GM19397 (cell line): Measurements from ENCODE around the gene DLG2.

Source experiments
- ATAC-seq: cut with Tn5 transposase; IDR thresholded peaks from one replicate; pipeline ENCODE4 v1.9.1; 2021; ENCODE audit warnings: mild to moderate bottlenecking, moderate library complexity; ENCODE audit not compliant: unreplicated experiment

DLG2 gene

DNA sequence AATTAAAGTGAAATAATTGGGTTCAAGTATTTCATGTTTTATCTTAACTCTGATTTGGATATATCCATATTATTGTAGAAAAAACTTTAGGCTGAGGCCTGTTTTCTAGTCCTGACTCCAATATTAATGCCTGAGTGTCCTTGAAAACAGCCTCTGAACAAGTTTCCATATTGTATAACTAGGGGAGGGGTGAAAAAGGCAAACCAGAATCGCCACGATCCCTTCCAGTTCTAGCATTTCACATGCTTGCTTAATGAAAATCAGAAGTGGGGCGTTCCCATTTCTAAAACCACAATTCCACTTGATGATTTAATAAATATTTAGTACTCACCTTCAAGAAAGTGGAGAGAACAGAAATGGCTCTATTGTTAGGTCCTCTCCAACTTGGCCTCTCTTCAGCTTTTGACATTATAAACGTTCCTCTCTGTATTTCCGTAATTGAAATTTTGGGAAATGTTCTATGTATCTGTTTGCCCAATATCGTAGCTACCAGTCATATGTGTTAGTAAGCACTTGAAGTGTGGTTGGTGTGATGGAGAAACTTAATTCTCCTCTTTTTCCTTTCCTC is 1779.6 kb downstream of the DLG2 start:
- no peak for ATAC-seq

DNA sequence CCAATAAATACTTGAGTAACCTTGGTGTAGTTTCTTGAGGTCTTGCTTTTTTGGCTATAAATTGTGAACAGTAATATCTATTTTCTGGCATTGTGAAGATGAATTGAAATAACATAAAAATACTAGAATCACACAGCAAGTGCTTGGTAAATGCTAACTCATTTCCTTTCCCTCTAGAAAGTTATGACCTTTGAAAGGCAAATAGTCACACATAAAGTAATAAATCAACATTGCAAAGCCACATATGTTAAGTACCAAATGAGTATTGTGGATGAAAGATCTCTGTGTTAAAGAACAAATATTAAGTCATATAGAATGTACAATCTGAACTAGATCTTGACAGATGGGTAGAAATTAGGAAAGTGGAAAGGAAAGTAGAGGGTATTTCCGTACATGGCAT is 1781.3 kb downstream of the DLG2 start:
- no peak for ATAC-seq

DNA sequence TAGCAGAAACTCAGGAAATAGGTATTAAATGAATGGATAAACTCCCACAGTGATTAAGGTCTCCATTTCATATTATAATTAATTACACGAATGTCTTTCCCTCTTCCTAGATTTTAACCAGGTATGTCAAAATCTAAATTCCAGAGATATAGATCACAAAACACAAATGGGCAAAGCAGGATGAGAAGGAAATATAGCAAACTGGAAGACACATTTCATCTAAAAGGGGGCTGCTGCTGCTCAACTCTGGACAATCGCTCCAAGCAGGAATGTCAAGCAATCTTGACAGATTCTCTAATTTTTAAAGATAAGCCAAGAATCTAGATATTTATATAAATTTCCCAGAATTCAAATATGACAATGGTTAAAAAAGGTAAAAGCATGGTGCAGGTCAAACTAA is 1786.8 kb downstream of the DLG2 start:
- no peak for ATAC-seq

DNA sequence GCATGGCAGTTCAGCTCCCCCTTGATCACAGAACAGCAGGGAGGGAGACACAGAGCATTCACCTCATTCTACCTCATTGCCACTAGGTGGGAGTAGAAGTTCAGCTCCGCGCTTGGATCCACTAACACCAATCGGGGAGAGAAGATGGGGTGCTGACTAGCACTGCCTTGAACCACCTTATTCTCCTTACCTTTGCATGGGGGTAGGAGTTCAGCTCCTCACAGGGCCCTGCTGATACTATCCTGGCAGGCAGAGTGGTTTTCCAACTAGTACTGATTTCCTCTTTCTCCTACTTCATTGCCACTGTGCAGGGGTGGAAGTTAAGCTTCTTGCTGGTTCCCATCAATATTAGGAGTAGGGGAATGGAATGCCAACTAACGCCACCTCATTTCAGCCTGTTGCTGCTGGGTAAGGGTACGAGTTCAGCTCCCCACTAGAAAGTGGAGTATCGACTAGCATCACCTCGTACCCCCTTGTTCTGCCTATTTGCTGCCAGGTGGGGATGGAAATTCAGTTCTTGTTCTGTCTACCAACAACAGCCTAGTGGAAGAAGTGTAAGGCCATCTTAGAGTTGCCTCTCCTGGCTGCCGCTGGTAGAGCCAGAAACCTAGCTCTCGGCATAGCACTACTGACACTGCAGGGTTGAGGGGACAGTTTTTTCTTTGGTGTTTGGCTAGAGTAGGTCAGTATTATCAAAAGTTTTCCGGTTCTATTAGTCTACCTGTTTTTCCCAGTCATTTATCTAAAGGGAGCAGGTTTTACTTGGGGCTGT is 1790.1 kb downstream of the DLG2 start:
- peak; percentile 82 for ATAC-seq

DNA sequence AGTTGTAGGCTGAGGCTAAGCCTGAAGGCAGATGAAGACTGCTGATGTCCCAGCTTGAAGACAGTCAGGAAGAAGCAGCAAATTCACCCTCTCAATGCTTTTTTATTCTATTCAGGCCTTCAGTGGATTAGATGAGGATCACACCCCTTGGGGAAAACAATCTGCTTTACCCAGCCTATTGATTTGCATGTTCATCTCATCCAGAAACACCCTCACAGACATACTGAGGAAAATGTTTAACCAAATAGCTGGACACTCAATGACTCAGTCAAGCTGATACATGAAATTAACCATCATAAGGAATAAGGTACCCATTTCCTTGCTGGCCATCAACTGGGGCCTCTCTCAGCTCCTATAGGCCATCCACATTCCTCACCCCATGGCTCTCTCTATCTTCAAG is 1791.1 kb downstream of the DLG2 start:
- no peak for ATAC-seq

DNA sequence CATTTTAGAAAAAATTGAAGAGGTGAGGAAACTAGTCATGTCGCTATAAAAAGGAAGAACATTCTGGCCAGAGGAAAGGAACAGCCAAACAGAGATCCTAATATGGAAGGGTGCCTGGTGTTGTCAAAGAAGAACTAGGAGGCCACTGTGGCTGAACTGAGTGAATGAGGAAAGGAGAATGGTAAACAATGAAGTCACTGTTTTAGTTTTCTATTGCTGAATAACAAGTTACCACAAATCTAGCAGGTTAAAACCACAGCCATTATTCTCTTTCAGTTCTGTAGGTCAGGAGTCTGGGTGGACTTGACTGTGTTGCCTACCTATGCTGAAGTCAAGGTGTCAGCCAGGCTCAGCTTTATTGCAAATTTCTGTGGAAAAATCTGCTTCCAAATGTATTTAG is 1791.7 kb downstream of the DLG2 start:
- ATAC-seq, result peak; percentile 68

DNA sequence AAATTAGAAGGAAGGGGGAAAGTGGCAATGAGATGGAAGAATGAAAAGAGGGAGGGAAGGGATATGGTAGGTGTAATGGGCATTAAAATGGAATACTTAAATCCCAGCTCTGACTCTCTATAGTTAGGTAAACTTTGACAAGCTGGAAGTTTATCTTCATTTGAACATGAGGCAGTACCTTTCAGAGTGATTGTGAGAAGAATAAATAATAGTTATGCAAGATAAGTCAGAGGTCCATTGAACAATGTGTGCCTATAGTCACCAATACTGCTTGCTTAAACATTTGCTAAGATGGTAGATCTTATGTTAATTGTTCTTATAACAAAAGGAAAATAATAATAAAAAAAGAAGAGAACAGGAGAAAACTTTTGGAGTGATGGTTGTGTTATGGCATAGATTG is 1795.2 kb downstream of the DLG2 start:
- ATAC-seq, result no peak

DNA sequence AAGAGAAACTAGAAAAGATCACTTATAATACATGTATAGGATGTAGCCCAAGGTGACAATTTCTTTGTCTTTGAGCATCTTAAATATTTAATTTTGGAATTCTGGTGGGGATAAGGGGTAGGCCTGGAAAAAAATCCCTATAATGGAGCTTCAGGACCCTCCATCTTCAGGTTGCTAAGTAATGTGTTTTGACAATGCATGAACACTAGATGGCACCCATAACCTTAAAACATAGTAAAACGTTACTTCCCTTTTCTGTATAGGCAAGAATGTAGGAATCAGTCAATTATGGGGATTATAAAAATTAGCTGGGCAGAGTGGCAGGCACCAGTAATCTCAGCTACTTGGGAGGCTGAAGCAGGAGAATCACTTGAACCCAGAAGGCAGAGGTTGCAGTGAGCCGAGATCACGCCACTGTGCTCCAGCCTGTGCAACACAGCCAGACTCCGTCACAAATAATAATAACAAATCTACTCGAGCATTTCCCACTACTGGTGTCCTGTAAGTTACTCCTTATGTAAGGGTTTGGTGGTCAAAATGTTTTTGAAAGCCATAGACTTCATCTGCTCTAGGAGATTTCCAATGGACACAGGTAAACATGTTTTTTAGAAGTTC is 1799.1 kb downstream of the DLG2 start:
- peak; percentile 70 for ATAC-seq

DNA sequence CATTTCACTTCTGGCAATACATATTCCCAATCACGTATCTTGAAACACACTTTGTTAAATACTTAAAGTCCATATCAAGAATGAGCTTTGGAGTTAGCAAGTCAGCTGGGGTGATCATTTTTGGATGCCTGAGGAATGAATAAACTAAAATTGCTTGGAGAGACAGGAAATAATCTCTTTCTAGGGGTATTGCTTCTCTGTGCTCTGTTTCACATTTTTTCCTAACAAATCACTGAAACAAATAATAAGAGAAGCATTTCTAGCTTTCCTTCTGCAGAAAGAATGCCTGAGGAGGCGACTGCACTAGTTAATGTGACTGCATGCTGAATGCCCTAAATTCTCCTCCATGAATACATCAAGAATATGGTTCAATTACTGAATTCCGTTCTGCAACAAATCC is 1799.6 kb downstream of the DLG2 start:
- no peak for ATAC-seq

DNA sequence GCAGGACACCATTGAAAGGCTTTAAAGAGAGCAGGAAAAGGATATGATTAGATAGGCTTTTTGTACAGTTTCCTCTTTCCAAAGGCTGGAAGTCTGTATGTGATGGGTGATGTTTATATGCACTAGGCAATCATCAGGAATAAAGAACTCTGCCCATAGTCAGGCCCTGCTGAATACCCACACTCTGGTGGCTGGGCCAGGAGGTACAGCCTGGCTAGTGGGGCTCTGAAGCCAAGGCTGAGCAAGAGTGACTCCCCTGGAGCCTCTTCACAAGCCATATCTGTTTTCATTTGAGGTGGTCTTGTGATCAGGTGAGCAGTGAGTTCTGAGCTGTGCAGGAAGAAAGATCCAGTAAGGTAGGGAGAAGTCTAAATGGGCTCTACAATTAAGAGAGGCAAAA is 1801.1 kb downstream of the DLG2 start:
- no peak for ATAC-seq

DNA sequence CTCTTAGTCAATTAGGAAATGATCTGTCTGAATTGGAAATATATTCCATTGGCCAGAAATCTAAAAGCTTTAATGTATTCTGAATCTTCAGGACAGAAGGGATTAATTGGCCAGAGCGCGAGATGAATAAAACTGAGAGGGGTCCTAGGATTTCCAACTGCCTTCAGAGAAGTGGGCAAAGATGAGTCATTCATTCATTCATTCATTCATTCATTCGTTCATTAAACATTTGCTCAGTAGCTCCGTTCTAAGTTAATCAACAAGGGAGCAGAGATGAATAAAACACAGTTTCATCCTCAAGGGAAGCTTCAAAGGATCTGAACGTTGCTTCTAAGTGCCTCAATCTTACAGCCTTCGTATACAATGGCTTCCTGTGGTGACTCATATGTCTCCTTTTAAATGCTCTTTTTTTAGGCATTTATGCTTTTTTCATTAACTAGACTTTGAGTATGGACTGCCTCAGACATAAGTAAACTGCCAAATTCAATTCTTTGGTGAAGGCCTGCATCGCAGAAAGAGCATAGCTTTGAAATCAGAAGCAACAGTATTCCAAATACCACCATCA is 1803.6 kb downstream of the DLG2 start:
- no peak for ATAC-seq

DNA sequence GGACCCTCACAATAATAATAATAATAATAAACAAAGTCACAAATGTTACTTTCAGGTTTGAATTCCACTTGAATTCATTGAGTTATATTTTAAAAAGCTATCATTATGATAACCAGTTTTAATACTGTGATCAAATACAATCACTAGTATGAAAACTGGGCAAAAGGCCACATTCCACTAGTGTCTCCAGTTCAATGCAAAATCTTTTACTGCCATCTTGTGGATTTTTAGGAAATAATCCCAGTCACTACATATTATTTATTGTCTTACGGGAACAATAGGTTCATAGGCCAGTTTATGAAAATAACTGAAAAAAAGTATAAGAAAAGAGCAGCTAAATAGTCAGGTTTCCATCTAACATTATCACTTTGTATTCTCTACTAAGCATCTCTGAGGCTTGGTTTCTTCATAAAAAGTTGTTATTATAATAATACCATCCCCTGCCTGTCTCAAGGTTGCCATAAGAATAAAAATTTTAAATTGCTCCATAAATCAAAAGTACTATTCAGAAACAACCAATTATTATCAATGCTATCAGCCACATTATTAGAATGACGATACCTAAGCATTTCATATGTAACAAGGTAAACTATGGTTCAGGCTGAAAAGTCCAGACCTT is 1807.1 kb downstream of the DLG2 start:
- no peak for ATAC-seq

DNA sequence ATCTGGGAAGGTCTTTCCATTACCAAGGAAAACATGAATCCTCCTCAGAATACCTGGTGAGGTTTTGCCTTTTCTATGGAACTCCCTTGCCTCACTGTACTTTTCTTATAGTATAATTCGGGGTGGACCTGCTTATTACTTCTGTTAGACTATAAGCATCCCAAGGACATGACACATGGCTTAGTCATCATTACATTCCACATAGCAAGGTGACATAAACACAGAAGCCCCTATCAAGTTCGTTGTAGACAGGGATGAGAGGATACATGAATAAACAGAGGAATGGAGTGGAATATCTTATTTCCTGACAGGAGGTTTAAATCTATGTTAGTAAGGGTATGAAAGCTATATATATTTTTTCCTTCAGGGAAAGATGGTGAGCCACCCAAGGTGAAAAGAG is 1808.8 kb downstream of the DLG2 start:
- ATAC-seq, result no peak

DNA sequence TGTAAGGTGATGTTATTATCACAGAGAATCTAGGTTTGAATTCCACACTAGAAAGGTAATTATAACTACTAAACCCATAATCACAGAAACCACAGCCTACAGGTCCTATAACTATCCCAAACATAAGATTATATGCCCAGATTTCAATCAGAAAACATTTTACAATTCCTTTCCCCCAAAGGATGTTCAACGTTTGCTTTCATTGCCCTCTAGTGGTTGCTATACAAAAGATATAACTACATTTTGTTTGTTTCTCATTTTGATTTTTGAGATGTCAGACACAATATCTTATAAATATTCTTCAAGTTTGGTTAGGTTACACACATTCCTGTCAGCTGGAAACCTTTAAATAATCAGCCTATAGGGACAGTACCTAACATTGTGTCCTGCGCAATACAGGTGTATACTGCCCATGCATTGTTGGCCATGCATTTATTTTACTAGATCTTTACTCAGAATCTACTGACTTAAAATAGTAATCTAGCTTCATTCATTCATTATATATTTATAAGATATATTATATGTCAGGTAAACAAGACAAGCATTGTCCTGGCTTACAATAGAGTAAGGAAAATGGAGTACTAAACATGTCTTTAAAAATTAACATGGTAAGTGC is 1810.5 kb downstream of the DLG2 start:
- ATAC-seq, result no peak

DNA sequence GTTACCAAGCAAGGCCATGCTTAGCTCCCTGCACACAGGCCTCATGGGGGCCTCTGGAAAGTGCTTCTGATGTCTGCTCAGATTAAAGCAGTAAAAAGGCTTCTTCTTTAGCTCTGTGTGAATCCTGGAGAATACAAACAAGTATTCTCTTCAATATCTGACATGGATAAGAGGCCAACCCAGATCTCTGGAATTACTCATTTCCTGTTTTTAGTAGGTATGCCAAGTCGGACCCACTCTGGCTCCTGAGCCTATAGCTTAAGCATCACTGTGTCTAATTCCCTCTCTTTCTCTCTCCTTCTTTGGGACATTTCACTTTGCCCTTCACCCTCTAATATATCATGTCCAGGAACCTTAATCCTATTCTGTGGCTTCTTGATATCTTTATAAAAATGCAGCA is 1811.4 kb downstream of the DLG2 start:
- ATAC-seq, result no peak

DNA sequence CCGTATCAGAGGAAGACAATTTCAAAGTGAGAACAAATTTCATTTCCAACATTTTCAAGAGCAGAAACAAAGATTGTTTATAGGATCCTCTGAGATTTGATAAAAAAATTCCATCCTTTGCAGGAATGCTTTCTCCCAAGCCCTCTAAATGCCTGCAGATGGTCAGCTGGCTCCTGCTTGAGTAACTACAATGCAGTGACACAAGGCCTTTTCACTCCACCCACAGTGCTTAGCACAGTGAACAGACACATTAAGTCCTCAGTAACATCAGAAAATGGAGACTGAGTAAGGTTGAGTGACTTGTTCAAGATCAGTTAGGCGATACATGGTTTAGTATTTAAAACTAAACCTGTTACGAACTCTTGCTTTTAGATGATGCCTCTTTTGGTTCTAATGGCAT is 1813.8 kb downstream of the DLG2 start:
- ATAC-seq, result no peak

DNA sequence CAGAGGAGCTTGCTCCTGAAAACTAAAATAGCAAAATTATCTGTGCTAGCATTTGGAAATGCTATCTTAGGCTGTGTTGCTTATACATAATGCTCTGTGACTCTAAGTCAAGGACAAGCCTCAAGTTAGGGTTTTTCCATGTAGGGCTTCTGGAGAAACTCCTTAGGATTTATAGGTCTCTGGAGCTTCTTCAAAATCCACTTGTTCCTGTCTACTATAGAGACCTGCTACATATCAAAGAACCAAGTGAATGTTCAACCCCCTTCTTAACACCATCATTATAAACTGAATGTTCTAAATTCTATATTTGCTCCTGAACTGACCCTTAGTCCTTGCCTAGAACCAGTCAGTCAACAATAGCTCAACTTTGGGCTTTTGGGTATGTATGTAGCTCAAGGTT is 1817.9 kb downstream of the DLG2 start:
- no peak for ATAC-seq

DNA sequence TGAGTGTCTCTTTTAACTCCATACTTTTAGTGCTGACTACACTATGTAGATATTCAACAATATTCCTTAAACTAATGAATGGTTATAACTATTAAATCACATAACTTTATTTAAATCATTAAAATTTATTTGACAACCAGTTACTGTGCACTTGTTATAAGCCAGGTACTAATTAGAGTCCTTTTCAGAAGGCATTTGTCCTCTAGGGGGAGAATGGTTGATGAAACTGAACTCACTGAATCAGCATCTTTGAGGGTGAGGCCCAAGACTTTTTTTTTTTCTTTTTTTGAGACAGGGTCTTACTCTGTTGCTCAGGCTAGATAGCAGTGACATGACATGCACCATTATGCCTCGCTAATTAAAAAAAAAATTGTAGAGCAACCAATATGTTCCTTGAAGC is 1825.3 kb downstream of the DLG2 start:
- ATAC-seq, result no peak

DNA sequence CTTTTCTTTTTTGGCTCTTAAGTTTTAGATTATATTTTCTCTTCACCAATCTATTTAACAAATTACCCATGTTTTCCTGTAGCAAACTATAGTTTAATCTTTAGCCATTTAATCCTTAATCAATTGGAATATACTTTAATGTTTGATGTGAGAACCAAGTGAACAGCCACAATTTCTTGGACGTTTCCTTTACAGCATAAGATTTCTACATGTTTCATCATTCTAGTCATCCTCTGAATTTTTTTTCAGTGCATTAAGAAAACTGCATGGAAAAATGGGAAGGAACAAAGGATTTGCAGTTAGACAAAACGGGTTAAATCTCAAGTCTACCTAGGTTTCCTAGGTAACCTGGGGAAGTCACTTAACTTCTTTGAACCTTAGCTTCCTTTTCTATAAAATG is 1833.8 kb downstream of the DLG2 start:
- no peak for ATAC-seq

DNA sequence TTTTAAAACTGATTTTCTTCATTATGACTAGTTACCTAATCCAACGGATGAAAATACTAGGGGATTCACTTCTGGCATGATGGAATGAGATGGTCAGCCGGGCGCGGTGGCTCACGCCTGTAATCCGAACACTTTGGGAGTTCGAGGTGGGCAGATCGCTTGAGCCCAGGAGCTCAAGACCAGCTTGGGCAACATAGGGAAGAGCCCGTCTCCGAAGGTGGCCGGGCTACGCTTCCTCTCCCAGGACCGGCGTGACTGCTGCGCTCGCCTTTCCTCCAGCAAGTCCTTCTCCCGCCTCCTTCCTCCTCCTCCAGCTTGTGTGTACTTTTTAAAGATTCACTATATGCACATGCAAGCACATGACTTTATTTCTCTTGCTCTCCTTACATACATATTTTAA is 1835.6 kb downstream of the DLG2 start:
- no peak for ATAC-seq

DNA sequence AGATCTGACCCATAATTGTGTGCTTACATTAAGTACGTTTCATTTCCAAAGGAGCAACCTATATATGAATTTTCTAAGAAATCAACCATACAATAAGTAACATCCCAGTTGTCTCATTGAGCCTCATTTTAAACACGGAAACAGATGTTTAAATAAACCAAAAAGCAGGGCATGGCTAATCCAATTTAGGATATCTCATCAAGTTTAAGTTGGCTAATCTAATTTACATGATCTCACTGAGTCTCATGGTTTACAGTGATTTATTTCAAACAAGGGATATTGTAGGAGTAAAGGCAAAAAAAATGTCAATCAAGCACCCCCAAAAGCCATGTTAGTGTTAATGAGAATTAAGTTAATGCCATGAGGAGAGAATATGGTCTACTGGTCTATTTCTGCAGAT is 1841.2 kb downstream of the DLG2 start:
- no peak for ATAC-seq
